GM10847 (cell line): ENCODE data around the gene NEURL1B.

Experiments used
- POLR2A ChIP-seq: IDR thresholded peaks from 2 replicates; pipeline ENCODE4 v1.6.1; 2011; ENCODE audit not compliant: insufficient read length; ENCODE audit errors: extremely low read depth

The NEURL1B gene, protein sequence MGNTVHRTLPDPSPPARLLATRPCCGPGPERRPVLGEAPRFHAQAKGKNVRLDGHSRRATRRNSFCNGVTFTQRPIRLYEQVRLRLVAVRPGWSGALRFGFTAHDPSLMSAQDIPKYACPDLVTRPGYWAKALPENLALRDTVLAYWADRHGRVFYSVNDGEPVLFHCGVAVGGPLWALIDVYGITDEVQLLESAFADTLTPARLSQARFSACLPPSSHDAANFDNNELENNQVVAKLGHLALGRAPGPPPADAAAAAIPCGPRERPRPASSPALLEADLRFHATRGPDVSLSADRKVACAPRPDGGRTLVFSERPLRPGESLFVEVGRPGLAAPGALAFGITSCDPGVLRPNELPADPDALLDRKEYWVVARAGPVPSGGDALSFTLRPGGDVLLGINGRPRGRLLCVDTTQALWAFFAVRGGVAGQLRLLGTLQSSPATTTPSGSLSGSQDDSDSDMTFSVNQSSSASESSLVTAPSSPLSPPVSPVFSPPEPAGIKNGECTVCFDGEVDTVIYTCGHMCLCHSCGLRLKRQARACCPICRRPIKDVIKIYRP

GRCh38 chr5:172640822-172641358 lies at the start of gene NEURL1B:
NEURL1B (plus strand) TSS chr5:172641263; CDS start chr5:172641407, 144 bp downstream.
- TF ChIP-seq POLR2A: no peak

DNA sequence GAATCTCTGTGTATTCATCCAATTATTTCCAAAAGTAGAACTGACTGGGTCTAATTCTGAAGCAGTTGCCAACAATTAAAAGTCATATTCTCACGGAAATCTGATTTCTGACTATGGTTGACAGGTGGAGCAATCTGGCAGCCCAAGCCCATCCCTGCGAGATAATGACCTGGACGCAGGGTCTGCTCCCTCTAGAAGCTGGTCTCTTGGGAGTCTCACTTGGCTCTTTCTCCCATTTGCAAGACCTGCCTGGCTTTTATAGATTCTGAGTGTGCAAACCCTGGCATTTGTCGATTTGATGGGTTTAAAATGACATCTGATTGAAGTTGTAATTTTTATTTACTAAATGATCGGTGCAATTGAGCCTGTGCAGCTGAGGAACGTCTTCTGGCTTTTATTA lies 49.4 kb upstream of the NEURL1B start:
- no peak for TF ChIP-seq POLR2A

- TF ChIP-seq POLR2A: no peak
These were observed 48.2 kb upstream of the NEURL1B start for GRCh38 chr5:172592881-172593280.

GRCh38 chr5:172593306-172593705 lies 47.8 kb upstream of the NEURL1B start:
- no peak for TF ChIP-seq POLR2A

GRCh38 chr5:172593721-172594235 lies 47.3 kb upstream of the NEURL1B start:
- TF ChIP-seq POLR2A: no peak

- no peak for TF ChIP-seq POLR2A
These were observed 46.6 kb upstream of the NEURL1B start for GRCh38 chr5:172594431-172594830.

DNA sequence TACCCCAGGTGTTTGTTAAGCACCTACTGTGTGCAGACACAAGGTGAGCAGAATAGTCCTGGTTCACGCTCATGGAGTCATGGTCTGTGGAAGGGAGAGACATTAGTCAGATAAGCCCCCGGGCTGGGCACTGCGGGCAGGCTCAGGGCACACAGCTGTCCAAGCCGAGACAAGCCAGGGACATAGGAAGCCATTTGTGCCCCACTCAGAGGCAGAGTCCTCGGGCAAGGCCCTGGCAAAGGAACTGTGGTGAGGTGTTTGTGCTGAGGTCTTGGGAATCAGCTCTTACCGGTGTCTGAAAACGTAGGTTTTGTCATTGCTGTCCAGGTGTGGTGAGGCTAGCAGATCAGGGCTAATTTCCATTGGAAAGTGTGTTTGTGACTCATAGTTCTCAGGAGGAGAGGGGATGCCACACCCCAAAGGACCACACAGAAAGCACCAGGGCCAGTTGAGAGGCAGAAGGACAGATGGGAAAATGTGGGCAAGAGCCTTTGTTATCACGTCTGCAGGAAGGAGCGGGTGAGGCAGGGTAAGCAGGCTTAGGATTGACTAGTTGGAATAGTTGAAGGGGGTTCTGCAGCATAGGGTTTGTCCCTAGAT lies 46.1 kb upstream of the NEURL1B start:
- no peak for TF ChIP-seq POLR2A

- TF ChIP-seq POLR2A: no peak
These were observed 45.2 kb upstream of the NEURL1B start for GRCh38 chr5:172595596-172596455.

- no peak for TF ChIP-seq POLR2A
These were observed 44.3 kb upstream of the NEURL1B start for GRCh38 chr5:172596638-172597231.

GRCh38 chr5:172597755-172598155 lies 43.3 kb upstream of the NEURL1B start:
- TF ChIP-seq POLR2A: no peak

DNA sequence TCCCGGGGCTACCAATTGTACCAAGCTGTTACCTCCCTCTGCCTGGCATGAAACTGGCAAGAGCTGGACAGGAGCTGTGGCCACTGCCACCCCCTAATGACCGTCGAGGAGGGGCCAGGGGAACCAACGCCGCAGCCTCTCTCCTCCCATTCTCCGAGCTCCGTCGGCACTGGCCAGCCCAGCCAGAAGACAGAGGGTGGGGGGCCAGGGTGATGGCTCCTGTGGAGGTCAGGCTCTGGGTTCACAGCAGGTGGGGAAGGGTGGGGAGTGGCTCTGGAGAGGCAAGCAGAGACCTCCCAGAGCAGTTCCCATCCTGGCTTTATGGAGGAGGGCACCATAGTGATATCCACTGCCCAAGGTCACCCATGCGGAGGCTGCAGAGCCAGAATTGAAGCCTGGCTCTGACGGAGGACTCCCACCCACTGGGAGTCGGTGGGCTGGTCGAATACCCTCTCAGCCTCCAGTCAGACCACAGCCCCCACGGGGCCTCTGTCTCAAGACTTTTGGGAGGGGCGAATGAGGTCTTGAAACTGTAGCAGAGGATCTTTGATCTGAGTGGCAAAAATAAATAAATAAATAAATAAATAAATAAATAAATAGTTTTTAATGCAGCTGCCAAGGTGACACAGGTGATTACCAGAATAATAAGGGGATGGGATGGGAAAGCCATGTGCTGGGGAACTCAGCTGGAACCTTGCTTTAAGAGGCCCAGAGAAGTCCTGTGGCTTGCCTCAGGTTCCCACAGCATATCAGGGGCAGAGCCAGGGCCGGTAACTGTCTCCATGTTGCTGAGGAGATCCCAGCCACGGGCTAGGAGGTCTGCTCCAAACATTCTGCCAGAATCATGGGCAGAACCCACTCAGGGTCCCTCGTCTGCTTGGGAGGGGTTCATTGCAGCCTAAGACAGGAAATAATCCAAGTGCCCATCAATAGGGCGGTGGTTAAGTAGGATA lies 42.5 kb upstream of the NEURL1B start:
- TF ChIP-seq POLR2A: no peak

DNA sequence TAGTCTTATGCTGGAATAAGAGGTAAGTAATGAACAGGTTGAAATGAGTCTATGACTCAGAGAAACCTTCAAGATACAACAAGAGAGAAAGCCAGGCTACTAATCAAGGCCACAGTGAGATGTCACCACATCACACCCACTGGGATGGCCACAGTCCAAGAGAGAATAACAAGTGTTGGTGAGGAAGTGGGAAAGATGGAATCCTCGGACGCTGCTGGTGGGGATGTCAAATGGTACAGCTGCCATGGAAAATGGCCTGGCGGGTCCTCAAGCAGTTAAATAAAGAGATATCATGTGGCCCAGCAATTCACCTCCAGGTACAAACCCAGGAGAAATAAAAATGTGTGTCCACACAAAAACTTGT lies 41.9 kb upstream of the NEURL1B start:
- TF ChIP-seq POLR2A: no peak

DNA sequence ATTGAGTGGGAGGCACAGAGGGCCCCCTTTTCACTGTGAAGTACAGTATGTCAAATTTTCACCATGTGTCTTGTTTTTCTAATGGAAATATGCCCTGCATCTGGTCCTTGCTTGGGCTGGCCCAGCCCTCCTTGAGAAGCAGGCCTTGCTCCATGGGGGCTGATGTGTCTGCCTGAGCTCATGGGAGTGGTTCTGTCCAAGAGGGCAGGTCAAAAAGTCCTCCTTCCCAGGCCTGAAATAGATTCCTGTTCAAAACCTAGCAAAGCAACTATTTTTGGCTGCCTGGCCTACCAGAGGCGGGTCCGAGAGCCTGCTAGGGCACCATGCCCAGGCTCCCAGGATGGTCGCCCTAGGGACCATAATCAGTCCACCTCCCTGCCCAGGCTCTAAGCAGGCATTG lies 40.5 kb upstream of the NEURL1B start:
- no peak for TF ChIP-seq POLR2A
